GM19468 (cell line): Measurements from ENCODE around the gene NGLY1.

ENCODE experiments used
- ATAC-seq: cut with Tn5 transposase; IDR thresholded peaks from one replicate; pipeline ENCODE4 v1.9.1; 2021; ENCODE audit warnings: mild to moderate bottlenecking, moderate library complexity, moderate number of reproducible peaks; ENCODE audit not compliant: unreplicated experiment; ENCODE audit errors: extremely low read depth

The NGLY1 gene, protein sequence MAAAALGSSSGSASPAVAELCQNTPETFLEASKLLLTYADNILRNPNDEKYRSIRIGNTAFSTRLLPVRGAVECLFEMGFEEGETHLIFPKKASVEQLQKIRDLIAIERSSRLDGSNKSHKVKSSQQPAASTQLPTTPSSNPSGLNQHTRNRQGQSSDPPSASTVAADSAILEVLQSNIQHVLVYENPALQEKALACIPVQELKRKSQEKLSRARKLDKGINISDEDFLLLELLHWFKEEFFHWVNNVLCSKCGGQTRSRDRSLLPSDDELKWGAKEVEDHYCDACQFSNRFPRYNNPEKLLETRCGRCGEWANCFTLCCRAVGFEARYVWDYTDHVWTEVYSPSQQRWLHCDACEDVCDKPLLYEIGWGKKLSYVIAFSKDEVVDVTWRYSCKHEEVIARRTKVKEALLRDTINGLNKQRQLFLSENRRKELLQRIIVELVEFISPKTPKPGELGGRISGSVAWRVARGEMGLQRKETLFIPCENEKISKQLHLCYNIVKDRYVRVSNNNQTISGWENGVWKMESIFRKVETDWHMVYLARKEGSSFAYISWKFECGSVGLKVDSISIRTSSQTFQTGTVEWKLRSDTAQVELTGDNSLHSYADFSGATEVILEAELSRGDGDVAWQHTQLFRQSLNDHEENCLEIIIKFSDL

DNA sequence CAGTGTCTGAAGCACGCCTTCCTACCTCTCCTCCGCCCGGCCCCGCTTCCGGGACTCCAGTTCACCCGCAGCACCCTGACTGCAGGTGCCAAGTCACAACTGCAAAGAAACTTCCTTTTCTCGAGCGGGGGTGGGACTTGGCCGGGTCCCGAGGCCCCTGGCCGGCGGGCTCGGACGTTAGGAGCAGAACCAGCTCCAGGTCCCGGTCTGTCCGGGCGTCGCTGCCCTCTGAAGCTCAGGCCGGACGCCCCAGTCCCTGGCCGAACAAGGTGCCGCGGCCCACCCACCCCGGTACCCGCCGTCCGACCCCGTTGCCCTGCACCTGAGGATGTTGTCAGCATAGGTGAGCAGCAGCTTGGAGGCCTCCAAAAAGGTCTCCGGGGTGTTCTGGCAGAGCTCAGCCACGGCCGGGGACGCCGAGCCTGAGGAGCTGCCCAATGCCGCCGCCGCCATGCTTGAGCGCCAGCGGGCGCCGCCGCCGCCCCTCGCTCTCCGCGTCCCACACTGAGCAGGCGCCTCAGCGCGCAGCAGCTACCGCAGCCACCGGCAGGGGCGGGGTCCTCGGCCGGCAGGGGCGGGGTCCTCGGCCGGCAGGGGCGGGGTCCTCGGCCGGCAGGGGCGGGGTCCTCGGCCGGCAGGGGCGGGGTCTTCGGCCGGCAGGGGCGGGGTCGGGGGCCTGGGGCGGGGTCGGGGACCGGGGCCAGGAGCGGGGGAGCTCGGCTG lies at the start of gene NGLY1:
Gene NGLY1, minus strand, starts transcription at position 506 of the 723 bp plus-strand sequence. Its CDS starts 53 bp downstream, at position 453.
- ATAC-seq = peak; percentile 65

DNA sequence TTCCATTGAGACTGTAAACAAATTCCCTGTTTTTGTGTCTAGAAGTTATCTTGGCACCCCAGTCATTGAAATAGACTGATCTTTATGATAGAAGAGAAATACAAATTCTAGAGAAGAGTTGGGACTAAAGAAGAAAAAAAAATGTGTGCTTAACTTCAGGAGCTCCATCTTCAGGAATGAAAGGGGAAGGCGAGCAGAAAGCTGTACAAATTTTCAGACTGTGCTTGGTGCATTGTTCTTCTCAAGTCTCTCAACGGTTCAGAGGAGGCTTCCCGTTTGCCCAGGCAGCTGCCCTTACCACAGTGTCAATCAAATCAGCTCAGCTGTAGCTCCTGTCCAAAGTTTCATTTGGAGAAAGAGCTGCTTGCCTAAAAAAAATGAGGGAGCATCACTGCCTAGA lies 48.3 kb upstream of the NGLY1 start:
- ATAC-seq = no peak

DNA sequence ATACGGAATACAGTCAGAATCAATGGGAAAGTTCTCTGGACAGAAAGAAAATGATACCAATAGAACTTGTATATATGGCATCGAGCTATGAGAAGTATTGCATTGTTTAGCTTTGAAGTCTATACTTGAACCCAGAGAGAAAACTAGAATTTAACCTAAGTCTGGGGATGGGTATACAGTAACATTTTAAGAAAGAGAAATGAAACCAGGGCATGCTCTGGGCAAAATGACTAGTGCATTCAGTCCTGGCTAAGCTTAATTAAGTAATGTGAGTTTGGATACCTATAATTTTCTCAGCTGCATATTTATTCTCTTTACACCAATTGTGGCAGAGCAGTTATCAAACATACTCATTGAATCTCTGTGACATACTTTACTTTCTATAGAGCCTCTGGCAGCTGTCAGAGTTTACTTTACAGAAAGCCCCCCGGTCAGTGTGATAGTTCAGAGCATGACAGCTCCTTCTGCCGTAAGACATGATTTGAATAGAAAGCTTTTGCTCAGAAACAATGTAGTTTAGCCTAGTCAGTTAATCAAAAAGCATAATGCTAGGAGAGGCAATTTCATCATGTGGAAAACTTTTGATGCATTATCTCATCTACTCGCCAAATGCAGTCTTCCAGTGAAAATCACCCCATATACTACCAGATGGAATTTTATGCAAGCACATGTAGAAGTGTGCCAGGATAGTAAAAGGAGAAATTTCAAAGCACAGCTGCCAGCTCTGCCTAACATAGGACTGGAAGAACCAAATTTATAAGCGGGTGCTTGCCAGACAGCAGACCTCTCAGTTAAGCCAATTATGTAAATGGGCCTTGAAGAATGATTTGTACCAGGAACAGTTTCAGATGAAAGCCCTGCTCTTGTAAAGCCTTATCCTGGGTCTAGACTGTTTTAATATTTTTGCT lies 47.4 kb upstream of the NGLY1 start:
- ATAC-seq = no peak

DNA sequence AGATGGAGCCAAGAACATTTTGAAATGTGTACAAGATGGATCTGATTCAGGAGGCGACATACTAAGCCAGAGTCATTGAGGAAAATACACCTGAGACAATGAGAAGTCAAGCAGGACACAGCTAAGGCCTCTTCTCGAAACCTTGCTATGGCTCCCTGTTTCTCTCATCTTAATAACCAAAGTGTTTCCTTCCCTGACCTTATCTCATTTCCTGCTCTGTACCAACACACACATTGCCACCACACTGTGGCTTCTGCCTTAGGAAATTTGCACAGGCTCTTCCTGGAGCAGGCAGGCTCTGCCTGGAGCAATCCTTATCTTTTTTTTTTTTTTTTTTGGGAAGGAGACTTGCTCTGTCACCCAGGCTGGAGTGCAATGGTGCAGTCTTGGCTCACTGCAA lies 43.3 kb upstream of the NGLY1 start:
- no peak for ATAC-seq

DNA sequence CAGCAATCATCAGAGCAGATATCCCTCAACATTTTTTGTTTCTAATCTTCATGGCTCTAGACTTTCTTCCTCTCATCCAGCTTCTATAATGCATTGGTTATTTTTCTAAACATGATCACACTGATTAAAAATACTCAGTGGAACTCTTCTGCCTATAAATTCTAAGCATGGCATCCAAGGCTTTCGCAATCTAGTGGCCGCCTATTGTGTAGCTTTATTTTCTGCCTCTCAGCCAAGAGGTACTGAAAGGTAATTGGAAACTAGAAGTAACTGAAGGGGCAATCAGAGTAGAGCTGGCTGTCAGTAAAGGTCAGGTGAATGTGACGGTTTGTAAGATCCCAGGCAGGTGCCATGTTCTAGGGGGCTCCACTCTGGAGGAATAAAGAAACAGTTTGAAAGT lies 40.1 kb upstream of the NGLY1 start:
- no peak for ATAC-seq

DNA sequence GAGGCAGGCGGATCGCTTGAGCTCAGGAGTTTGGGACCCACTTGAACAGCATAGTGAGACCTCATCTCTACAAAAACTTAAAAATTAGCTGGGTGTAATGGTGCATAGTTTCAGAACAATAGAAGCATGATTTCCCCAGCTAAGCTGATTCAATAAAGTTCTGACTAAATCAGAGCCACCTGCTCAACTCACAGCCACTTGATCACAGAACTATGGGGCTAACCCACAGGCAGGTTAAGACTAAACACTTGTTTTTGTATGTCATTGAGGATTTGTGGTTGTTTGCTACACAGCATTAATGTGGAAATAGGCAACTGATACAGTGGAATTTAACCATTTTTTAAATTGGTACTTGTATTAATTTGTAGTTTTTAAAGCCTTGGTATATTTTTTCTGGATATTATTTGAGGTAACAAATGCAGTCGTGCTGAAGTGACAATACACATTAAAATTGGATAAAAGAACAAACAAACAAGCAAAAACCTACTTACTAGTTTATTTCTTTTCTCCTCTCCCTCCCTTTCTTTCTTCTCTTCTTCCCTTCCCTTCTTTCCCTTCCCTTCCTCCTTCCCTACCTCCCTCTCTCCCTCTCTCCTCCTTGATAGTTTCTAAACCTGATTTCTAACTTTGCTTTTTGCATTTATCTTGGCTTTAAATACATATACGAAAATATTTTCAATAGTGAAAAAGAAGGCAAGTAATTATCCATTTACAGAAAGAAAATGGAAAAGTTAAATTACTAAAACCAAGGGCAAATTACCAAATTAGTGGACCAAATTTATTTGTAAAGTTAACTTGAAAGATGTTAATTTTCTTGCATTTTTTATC lies 38.7 kb upstream of the NGLY1 start:
- no peak for ATAC-seq

DNA sequence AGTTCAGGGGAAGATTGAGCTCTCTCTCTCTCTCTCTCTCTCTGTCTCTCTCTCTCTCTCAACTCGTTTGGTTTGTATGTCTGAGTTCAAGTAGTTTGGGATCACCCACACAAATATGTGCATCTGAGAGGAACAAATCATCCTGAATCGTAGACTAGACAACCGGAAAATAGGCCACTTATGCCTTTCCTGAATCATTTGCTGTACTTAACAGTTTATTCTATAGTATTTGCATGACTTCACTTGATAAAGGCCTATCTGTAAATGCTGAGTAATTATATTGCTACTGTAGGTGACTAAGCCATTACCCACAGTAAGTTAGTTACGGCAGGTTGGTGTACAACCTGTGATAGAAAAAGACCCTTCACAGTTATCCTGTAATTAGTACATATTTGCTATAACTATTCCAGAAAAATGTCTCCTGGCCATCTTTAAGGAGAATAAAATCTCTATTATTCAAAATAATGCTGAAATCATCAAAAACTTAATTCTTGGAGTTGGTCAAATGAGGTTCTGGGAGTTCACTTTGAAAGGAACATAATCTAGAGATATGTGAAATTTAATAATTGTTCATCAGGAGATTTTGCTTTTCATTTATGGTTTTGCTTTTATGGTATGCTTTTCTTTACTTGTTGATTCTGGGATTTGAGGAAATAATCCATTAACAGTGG lies 37.7 kb upstream of the NGLY1 start:
- no peak for ATAC-seq

DNA sequence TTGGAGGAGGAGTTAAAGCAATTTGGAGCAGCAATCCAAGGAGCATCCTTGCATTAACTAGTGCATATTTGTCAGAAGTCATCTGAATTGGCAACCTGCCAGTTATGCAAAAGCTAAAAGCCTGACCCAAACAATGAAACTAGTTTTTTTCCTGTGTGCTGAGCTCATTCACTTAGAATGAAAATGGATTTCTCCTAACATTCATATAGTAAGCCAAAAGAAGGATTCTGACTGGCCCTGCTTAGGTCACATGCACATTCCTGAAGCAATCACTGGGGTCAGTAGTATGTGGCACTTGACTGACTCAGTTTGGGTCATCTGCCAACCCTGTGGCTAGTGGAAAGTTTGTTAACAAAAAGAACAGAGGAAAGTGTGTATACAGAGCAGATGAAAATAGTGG lies 37.1 kb upstream of the NGLY1 start:
- no peak for ATAC-seq

DNA sequence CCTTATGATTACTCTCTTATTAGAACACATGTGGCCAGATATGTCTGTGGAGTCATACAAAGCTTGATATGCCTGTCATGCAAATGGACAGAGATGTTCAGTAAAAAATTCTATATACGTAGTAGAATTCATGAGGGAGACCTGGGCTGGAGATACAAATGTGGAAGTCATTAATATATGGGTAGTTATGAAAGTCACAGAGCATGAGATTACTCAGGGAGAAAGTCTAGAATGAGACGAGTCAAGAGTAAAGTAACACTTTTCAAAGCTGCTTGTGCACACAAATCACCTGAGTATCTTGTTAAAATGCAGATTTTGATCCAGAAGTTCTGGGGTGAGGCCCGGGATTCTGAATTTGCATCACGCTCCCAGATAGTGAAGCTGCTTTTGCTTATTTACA lies 35.1 kb upstream of the NGLY1 start:
- ATAC-seq = no peak

DNA sequence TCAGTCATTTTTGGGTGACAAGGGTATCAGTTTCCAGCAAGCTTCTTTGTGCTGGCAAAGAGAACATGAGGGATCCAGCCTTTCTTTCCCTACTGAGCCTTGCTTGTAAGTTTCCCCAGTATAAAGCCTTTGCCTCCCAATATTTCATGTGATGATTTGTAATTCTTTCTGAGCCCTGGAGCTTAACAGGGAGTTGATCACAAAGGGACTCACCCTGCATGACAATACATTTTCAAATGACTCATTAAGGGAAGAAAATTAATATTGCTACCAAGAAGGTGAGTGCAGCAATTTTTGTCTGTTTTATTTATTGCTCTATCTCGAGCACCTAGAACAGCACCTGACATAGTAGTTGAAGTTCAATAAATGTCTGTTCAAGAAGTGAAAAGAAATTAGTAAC lies 34.4 kb upstream of the NGLY1 start:
- no peak for ATAC-seq

DNA sequence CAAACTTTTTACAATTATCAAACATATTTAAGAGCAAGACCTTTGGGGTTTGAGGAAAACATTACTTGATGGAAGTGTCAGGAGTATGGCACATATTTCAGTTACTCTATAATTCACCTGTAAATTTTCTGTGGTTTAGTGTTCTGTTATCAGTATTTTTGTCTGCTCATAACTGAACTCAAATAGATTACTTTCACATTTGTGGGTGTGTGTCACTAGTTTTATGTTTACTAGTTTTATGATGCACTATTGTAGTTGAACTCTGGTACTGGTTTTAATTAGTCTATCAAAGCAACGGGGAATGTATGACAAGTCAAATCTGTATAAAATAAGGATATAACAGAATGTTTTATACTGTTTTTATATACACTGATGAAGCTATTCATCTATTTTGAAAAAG lies 33.9 kb upstream of the NGLY1 start:
- no peak for ATAC-seq

DNA sequence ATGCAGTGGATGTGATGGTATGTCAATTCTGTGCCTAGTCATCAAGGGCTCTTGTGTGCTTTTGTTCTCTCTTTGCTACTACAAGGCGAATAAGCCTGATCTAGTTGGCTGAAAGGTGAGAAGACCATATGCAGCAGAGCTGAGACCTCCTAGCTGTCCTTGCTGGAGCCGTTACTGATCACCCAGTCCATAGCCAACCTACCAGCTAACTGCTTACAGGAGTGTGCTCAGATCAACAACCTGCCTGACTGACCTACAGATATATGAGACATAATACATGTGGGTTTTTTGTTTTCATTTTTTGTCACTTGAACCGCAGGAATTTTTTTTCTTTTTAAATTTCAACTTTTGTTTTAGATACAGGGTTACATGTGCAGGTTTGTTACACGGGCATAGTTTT lies 29.4 kb upstream of the NGLY1 start:
- ATAC-seq = no peak

DNA sequence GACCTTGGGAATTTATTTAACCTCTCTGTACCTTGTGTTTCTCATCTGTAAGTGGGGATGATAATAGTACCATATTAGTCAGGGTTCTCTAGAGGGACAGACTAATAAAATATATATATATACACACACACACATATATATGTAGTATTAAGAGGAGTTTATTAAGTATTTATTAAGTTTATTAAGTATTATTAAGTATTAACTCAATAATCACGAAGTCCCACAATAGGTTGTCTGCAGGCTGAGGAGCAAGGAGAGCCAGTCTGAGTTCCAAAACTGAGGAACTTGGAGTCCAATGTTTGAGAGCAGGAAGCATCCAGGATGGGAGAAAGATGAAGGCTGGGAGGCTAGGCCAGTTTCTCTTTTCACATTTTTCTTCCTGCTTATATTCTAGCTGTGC lies 21.4 kb upstream of the NGLY1 start:
- no peak for ATAC-seq

DNA sequence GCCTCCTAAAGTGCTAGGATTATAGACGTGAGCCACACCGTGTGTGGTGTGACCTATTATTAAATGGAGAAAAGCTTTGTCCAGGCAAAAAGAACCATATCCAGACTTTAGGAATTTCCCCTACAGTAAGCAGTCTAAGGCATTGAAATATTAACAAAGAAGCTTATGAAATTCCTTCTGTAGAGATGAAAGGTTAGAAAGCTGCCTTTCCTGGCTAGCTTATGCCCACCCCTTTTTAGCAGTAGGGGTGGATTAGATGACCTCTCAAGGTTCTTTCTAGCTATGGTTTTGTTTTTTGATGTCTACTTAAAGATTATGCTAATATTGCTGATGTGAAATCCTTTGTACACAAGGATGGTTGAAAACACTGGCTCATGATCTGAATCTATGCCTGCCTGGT lies 20.6 kb upstream of the NGLY1 start:
- ATAC-seq = no peak

DNA sequence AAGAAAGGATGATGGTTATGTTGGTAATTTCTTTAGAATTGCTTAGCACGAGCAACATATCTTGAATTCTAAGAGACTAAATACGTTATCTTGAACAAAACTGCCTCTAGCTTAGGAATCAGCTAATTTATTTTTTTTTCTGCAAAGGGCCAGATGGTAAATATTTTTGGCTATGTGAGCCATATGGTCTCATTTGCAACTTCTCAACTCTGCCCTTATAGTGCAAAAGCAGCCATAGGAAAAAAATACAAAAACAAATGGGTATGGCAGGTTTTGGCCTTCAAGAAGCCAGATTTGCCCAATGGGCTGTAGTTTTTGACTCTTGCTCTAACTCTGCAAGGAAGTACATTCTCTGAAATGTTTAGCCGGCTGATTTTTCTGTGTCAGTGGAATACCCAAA lies 18.5 kb upstream of the NGLY1 start:
- ATAC-seq = no peak

DNA sequence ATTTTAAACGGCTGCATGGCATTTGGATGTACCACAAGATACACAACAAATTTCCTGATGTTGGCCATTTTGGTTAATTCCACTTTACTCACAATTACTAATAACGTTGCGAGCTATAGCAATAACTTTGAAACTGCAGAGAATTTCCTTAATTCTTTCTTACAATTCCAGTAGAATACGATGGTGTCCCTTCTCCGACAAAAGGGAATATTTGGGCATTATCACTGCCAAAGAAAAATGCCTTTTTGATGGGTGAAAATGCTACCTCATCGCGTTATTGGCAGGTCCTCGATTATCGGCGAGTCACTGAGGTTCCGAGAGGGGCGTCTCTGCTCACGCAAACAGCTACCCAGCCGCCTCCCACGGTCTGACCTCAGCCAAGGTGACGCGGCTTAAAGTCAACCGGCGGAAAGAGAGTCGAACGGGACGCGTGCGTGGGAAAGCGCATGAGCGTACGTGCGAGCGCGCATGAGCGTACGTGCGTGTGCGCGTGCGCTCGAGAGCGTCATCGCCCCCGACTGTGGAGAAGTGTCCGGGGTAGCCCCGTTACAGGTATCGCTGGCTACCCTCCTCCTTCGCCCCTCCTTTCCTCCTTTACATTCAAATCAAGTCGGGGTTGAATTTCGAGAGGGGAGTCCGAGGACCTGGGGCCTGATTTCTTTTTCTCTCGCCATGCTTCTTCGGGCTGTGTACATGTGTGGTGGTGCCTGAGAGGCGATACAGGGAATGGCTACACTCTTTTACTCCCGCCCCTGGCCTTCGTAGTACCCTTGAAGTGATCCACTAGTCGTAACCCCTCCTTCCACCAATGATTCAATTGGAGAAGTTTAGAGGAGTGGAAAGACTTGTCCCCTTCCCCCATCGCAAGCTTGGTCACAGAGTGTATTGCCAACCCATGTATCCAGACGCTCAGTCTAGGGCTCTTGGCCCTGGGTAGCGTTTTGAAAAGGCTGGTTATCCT lies 6.6 kb upstream of the NGLY1 start, which contains the start of gene OXSM:
Gene OXSM, plus strand, starts transcription at position 495 of the 961 bp plus-strand sequence. CDS start 931 bp downstream, outside the sequence.
- ATAC-seq = peak; percentile 95

DNA sequence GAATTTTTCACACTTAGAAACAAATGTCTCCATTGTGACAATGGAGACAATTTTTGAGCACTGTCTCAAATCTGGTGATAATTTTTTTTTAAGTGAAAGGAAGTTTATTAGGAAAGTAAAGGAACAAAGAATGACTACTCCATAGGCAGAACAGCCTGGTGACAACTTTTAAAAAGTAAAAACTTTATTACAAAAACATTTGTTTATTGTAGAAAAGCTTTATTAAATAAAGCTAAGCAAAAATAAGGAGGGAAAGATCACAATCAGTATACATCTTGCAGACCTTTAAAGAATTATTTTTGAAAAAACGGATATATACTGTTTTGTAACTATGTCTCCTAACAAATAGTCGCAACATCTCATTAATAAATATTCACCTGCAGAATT lies 6.0 kb upstream of the NGLY1 start:
- ATAC-seq = no peak

DNA sequence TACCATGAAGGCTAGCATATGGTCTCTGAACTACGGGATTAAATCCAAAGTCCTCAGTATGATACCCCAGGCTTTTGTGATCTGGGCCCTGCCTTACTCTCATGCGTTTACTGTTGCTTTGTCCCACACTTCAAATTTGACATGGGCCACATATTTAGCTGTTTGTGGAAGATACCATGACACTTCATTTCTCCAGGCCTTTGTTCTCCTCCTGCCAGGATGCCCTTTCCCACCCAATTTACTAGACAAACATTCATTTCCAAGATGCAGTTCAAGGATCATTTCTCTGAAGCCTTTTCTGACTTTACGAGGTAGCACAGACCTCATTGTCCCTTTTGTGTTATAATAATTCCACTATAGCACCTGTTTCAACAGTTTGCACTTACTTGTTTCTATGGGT lies 4.4 kb upstream of the NGLY1 start:
- ATAC-seq = no peak
